ENCODE measurements around the gene LDHAL6B.

The LDHAL6B gene

GRCh38 chr15:59242649-59243048 lies 36.0 kb downstream of the LDHAL6B start:
- no peak overlapping the region for H3K4me3 ChIP-seq (replicated peaks; ENCODE audit: insufficient read depth, low read length)
- H3K27ac ChIP-seq (replicated peaks), result no peak overlapping the region
- TF ChIP-seq REST (IDR thresholded peaks at IDR 0.05; ENCODE audit: insufficient replicate concordance, low read depth) (no peak), CTCF (IDR thresholded peaks at IDR 0.05; ENCODE audit: insufficient read depth, low read length) (no peak), GABPA (IDR thresholded peaks at IDR 0.05; ENCODE audit: low read depth) (no peak), POLR2AphosphoS5 (IDR thresholded peaks at IDR 0.05; ENCODE audit: low read depth) (no peak), SPI1 (IDR thresholded peaks at IDR 0.05; ENCODE audit: borderline replicate concordance, low read depth) (no peak)
- DNase-seq (ENCODE audit: low read depth in 1 of 2, low spot score in 1 of 2), result no peak
- no peaks in the 10 kb centered on the region for H3K27me3 ChIP-seq (ENCODE audit: insufficient read depth, poor library complexity, severe bottlenecking)

GRCh38 chr15:59243622-59244021 lies 37.0 kb downstream of the LDHAL6B start:
- no peak for DNase-seq (ENCODE audit: low read depth in 1 of 2, low spot score in 1 of 2)
- H3K4me3 ChIP-seq (replicated peaks; ENCODE audit: insufficient read depth, low read length), result no peak overlapping the region
- no peak overlapping the region for H3K27ac ChIP-seq (replicated peaks)
- TF ChIP-seq POLR2AphosphoS5 (IDR thresholded peaks at IDR 0.05; ENCODE audit: low read depth) (no peak), CTCF (IDR thresholded peaks at IDR 0.05; ENCODE audit: insufficient read depth, low read length) (no peak), SPI1 (IDR thresholded peaks at IDR 0.05; ENCODE audit: borderline replicate concordance, low read depth) (no peak), REST (IDR thresholded peaks at IDR 0.05; ENCODE audit: insufficient replicate concordance, low read depth) (no peak), GABPA (IDR thresholded peaks at IDR 0.05; ENCODE audit: low read depth) (no peak)
- H3K27me3 ChIP-seq (ENCODE audit: insufficient read depth, poor library complexity, severe bottlenecking), result no peaks in the 10 kb centered on the region

- DNase-seq (ENCODE audit: low read depth in 1 of 2, low spot score in 1 of 2), result no peak
- H3K27ac ChIP-seq (replicated peaks), result no peak overlapping the region
These were observed 37.7 kb downstream of the LDHAL6B start for GRCh38 chr15:59244337-59244736.

More at GRCh38 chr15:59244337-59244736, 37.7 kb downstream of the LDHAL6B start:
- no peak overlapping the region for H3K4me3 ChIP-seq (replicated peaks; ENCODE audit: insufficient read depth, low read length)
- TF ChIP-seq CTCF (IDR thresholded peaks at IDR 0.05; ENCODE audit: insufficient read depth, low read length) (no peak), POLR2AphosphoS5 (IDR thresholded peaks at IDR 0.05; ENCODE audit: low read depth) (no peak), GABPA (IDR thresholded peaks at IDR 0.05; ENCODE audit: low read depth) (no peak), SPI1 (IDR thresholded peaks at IDR 0.05; ENCODE audit: borderline replicate concordance, low read depth) (no peak), REST (IDR thresholded peaks at IDR 0.05; ENCODE audit: insufficient replicate concordance, low read depth) (no peak)
- H3K27me3 ChIP-seq (ENCODE audit: insufficient read depth, poor library complexity, severe bottlenecking), result no peaks in the 10 kb centered on the region

Data from HL-60 (cell line).